Measurements from ENCODE around the gene FAM135A. TPM values are rescaled to one million over a fixed set of nuclear protein-coding genes. Genes with fewer than 3 reads are reported as not detected.

FAM135A gene
- total and polyA plus RNA-seq, 2 experiments from 2014 or later: 35.2 to 68.7 TPM

GRCh38 chr6:70414813-70415212 is 1.5 kb downstream of the FAM135A start (continued):
- TF ChIP-seq, protein P1, sequence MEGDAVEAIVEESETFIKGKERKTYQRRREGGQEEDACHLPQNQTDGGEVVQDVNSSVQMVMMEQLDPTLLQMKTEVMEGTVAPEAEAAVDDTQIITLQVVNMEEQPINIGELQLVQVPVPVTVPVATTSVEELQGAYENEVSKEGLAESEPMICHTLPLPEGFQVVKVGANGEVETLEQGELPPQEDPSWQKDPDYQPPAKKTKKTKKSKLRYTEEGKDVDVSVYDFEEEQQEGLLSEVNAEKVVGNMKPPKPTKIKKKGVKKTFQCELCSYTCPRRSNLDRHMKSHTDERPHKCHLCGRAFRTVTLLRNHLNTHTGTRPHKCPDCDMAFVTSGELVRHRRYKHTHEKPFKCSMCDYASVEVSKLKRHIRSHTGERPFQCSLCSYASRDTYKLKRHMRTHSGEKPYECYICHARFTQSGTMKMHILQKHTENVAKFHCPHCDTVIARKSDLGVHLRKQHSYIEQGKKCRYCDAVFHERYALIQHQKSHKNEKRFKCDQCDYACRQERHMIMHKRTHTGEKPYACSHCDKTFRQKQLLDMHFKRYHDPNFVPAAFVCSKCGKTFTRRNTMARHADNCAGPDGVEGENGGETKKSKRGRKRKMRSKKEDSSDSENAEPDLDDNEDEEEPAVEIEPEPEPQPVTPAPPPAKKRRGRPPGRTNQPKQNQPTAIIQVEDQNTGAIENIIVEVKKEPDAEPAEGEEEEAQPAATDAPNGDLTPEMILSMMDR (conservative IDR thresholded peaks at IDR 0.05; ENCODE audit: low read depth in 2 of 2): no peak

DNA sequence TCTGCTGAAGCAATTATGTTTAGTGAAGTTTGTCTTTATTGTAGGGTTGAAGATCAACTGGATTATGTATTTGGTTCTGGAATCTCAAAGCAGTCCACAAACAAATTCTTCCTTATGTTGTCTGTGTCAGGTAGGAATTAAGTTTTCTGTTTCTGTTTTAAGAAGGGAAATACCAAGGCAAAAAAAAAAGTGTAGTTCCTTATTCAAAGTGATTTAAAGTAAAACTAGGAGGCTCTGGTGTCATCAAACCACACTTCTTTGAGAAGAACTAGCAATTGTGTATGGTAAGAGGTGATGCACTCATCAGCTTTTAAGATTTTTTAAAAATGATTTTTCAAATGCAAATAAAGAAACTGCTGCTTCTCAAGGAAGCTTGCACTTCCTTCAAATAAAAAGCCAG is 1.9 kb downstream of the FAM135A start:
- H3K4me3 Mint-ChIP-seq: peak overlapping the region; percentile 92
- Histone ChIP-seq H3K9me2 (ENCODE audit: insufficient read depth) (no peaks in the 10 kb centered on the region), H3F3A (replicated peaks; ENCODE audit: low read depth) (no peaks in the 10 kb centered on the region), H3K36me3 (ENCODE audit: insufficient read depth) (peaks cover 7% of the 10 kb centered on the region; the same call in 1 of the 2 replicates), H2AFZ (no peak overlapping the region), H4K20me1 (replicated peaks; ENCODE audit: insufficient read depth) (peaks cover 4% of the 10 kb centered on the region; the same call in 1 of the 2 replicates), H3K4me3 (peak overlapping the region; percentile 87), H3K4me1 (ENCODE audit: insufficient read depth) (peaks cover 8% of the 10 kb centered on the region), H3K27me3 (ENCODE audit: insufficient read depth) (no peaks in the 10 kb centered on the region), H3K4me2 (peak overlapping the region; percentile 79), H3K27ac (ENCODE audit: low read depth) (no peak overlapping the region), H3K79me2 (replicated peaks; ENCODE audit: insufficient read depth) (peaks cover 69% of the 10 kb centered on the region)
- no peak for TF ChIP-seq ZNF331 (CRISPR knock-in tag; IDR thresholded peaks at IDR 0.05; ENCODE audit: low read depth)
- peaks cover 25% of the 10 kb centered on the region for H3K36me3 Mint-ChIP-seq (ENCODE audit: low read depth)
- H3K27ac Mint-ChIP-seq: 0 out of 2 replicates have a peak overlapping the region, but pooled peaks have one; percentile 65
- H3K9me3 Mint-ChIP-seq: no peaks in the 10 kb centered on the region
- peaks cover 12% of the 10 kb centered on the region for H3K4me1 Mint-ChIP-seq
- DNase-seq (ENCODE audit: low spot score): no peak
- H3K27me3 Mint-ChIP-seq (ENCODE audit: insufficient read depth, low read depth, poor library complexity): peaks cover 13% of the 10 kb centered on the region
- no peak for ATAC-seq

DNA sequence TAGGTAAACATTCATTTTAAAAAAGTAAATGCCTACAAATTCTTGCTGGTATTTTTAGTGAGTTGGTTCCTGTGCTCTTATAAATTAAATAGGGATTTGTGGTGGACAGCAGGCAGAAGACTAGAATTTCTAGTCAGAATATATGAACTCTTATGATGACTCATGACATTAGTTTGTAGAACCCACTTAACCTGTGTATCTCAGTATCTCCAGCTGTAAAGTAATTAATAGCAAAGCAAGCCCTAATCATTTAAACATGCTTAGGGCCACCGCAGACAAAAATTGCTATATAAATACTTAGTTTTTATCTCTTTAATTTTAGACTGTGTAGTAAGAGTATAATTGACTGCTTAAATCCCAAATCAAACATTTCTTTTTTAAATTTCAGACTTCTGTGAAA is 2.4 kb downstream of the FAM135A start:
- Histone ChIP-seq H3K36me3 (ENCODE audit: insufficient read depth) (peaks cover 7% of the 10 kb centered on the region; the same call in 1 of the 2 replicates), H2AFZ (no peak overlapping the region), H3K4me2 (peak overlapping the region; percentile 79), H3K27ac (ENCODE audit: low read depth) (no peak overlapping the region), H3K27me3 (ENCODE audit: insufficient read depth) (no peaks in the 10 kb centered on the region), H3F3A (replicated peaks; ENCODE audit: low read depth) (no peaks in the 10 kb centered on the region), H4K20me1 (replicated peaks; ENCODE audit: insufficient read depth) (peaks cover 6% of the 10 kb centered on the region; the same call in 1 of the 2 replicates), H3K4me1 (ENCODE audit: insufficient read depth) (peaks cover 8% of the 10 kb centered on the region), H3K79me2 (replicated peaks; ENCODE audit: insufficient read depth) (peaks cover 73% of the 10 kb centered on the region), H3K9me2 (ENCODE audit: insufficient read depth) (no peaks in the 10 kb centered on the region), H3K4me3 (peak overlapping the region; percentile 87; the same call in 1 of the 2 replicates)
- H3K4me3 Mint-ChIP-seq: no peak overlapping the region
- ATAC-seq (no peak), DNase-seq (ENCODE audit: low spot score) (no peak)
- H3K9me3 Mint-ChIP-seq: no peaks in the 10 kb centered on the region
- H3K36me3 Mint-ChIP-seq (ENCODE audit: low read depth): peaks cover 26% of the 10 kb centered on the region
- H3K27me3 Mint-ChIP-seq (ENCODE audit: insufficient read depth, low read depth, poor library complexity): peaks cover 13% of the 10 kb centered on the region
- no peak for TF ChIP-seq POLR2AphosphoS5 (IDR thresholded peaks at IDR 0.05; ENCODE audit: low read depth)
- no peak for TF ChIP-seq CREB1 (CRISPR knock-in tag; IDR thresholded peaks at IDR 0.05; ENCODE audit: low read depth)
- TF ChIP-seq EZH2phosphoT487 (IDR thresholded peaks at IDR 0.05; ENCODE audit: unreplicated experiment): no peak
- no peak for TF ChIP-seq ETS1 (IDR thresholded peaks at IDR 0.05)
- no peak for TF ChIP-seq ZNF462 (CRISPR knock-in tag; IDR thresholded peaks at IDR 0.05)
- TF ChIP-seq EZH2 (IDR thresholded peaks at IDR 0.05; ENCODE audit: low read depth, unreplicated experiment): no peak
- TF ChIP-seq NANOG (IDR thresholded peaks at IDR 0.05; ENCODE audit: borderline replicate concordance): no peak
- no peak for TF ChIP-seq STAT1 (IDR thresholded peaks at IDR 0.05; ENCODE audit: unreplicated experiment)
- TF ChIP-seq ZNF331 (CRISPR knock-in tag; IDR thresholded peaks at IDR 0.05; ENCODE audit: low read depth): no peak
- peaks cover 12% of the 10 kb centered on the region for H3K4me1 Mint-ChIP-seq
- no peak overlapping the region for H3K27ac Mint-ChIP-seq
